Neural cell (in vitro differentiated cells): ENCODE results near the gene DAGLA. TPM values are rescaled to one million over a fixed set of nuclear protein-coding genes. Genes with fewer than 3 reads are reported as not detected.

Source experiments
- H2AFZ ChIP-seq: fragments of 200-600, 300-800 bp; sonication (generic), shearing (Covaris generic); 2 replicates; pipeline ENCODE4 v1.6.0; 2014; ENCODE audit warnings: low read depth, mild to moderate bottlenecking, antibody characterized with exemption, low read length, moderate library complexity
- H3F3A ChIP-seq: fragments of 200-600 bp; shearing (Covaris generic); 2 replicates; pipeline ENCODE4 v1.6.1; 2016; ENCODE audit warnings: mild to moderate bottlenecking, moderate library complexity, mixed read lengths, antibody characterized with exemption, low read length; ENCODE audit not compliant: insufficient read depth, poor library complexity, severe bottlenecking
- H3K27ac ChIP-seq: fragments of 200-600, 300-800 bp; sonication (generic), shearing (Covaris generic); 2 replicates; pipeline ENCODE4 v1.5.1; 2014; ENCODE audit warnings: mild to moderate bottlenecking, low read length, moderate library complexity
- H3K27me3 ChIP-seq: fragments of 300-800, 200-600 bp; sonication (generic), shearing (Covaris generic); 2 replicates; pipeline ENCODE4 v1.6.0; 2014; ENCODE audit warnings: mild to moderate bottlenecking, low read depth, low read length, moderate library complexity; ENCODE audit not compliant: insufficient read depth
- H3K36me3 ChIP-seq: fragments of 300-800, 200-600 bp; sonication (generic), shearing (Covaris generic); 2 replicates; pipeline ENCODE4 v1.5.1; 2014; ENCODE audit warnings: mild to moderate bottlenecking, antibody characterized with exemption, low read length, moderate library complexity; ENCODE audit not compliant: insufficient read depth
- H3K4me2 ChIP-seq: fragments of 300-800, 200-600 bp; sonication (generic), shearing (Covaris generic); 2 replicates; pipeline ENCODE4 v1.6.0; 2014; ENCODE audit warnings: mild to moderate bottlenecking, low read length
- H3K4me3 ChIP-seq: fragments of 300-800, 200-600 bp; sonication (generic), shearing (Covaris generic); 2 replicates; pipeline ENCODE4 v1.5.1; 2014; ENCODE audit warnings: mild to moderate bottlenecking, low read length, moderate library complexity
- H3K79me2 ChIP-seq: fragments of 200-600 bp; shearing (Covaris generic); replicated peaks from 2 replicates; pipeline ENCODE4 v1.6.0; 2014; ENCODE audit warnings: mild to moderate bottlenecking, low read length, moderate library complexity; ENCODE audit not compliant: insufficient read depth
- H3K9ac ChIP-seq: fragments of 300-800, 200-600 bp; sonication (generic), shearing (Covaris generic); 2 replicates; pipeline ENCODE4 v1.6.1; 2016; ENCODE audit warnings: mild to moderate bottlenecking, low read length, mixed read lengths
- H3K9me2 ChIP-seq: fragments of 200-600 bp; shearing (Covaris generic); 2 replicates; pipeline ENCODE4 v1.6.1; 2016; ENCODE audit warnings: mild to moderate bottlenecking, low read length, mixed read lengths; ENCODE audit not compliant: insufficient read depth
- H3K9me3 ChIP-seq: fragments of 200-600, 300-800 bp; sonication (generic), shearing (Covaris generic); 2 replicates; pipeline ENCODE4 v1.6.1; 2016; ENCODE audit warnings: mild to moderate bottlenecking, mixed run types, low read length, moderate library complexity, mixed read lengths
- H4K20me1 ChIP-seq: fragments of 200-600 bp; shearing (Covaris generic); 2 replicates; pipeline ENCODE4 v1.6.1; 2016; ENCODE audit warnings: mild to moderate bottlenecking, mixed run types; ENCODE audit not compliant: insufficient read depth
- CTCF ChIP-seq: fragments of 450-650 bp; IDR thresholded peaks from 2 replicates; pipeline ENCODE4 v1.5.1; 2014; ENCODE audit warnings: antibody characterized with exemption, mild to moderate bottlenecking, moderate library complexity; ENCODE audit not compliant: poor library complexity, severe bottlenecking
- EP300 ChIP-seq: fragments of 450-650 bp; conservative IDR thresholded peaks from 2 replicates; pipeline ENCODE4 v1.6.1; 2014; ENCODE audit warnings: antibody characterized with exemption, mild to moderate bottlenecking, moderate library complexity; ENCODE audit not compliant: poor library complexity, severe bottlenecking
- EZH2 ChIP-seq: fragments of 200-600, 300-800 bp; shearing (Covaris generic), sonication (generic); IDR thresholded peaks from 2 replicates; pipeline ENCODE4 v1.6.1; 2014; ENCODE audit warnings: antibody characterized with exemption, low read length, borderline replicate concordance, mild to moderate bottlenecking; ENCODE audit not compliant: insufficient read depth, poor library complexity, severe bottlenecking
- MXI1 ChIP-seq: fragments of 450-650 bp; conservative IDR thresholded peaks from 2 replicates; pipeline ENCODE4 v1.6.1; 2014; ENCODE audit warnings: antibody characterized with exemption, mild to moderate bottlenecking; ENCODE audit not compliant: poor library complexity, severe bottlenecking
- POLR2AphosphoS5 ChIP-seq: IDR thresholded peaks from 2 replicates; pipeline ENCODE4 v1.6.1; 2012
- RAD21 ChIP-seq: fragments of 450-650 bp; conservative IDR thresholded peaks from 2 replicates; pipeline ENCODE4 v1.6.1; 2014; ENCODE audit warnings: antibody characterized with exemption, mild to moderate bottlenecking, moderate library complexity
- REST ChIP-seq: IDR thresholded peaks from 2 replicates; pipeline ENCODE4 v1.6.1; 2012; ENCODE audit warnings: borderline replicate concordance
- SMC3 ChIP-seq: fragments of 450-650 bp; conservative IDR thresholded peaks from 2 replicates; pipeline ENCODE4 v1.6.1; 2014; ENCODE audit warnings: antibody characterized with exemption, mild to moderate bottlenecking, moderate library complexity; ENCODE audit not compliant: poor library complexity
- TAF1 ChIP-seq: IDR thresholded peaks from 2 replicates; pipeline ENCODE4 v1.6.1; 2012; ENCODE audit warnings: low read depth
- polyA plus RNA-seq: library from polyadenylated mRNA; depleted of rRNA; stranded (reverse); fragments of >200 nt; gene quantifications from 2 replicates; pipeline ENCODE4 v1.2.3, GENCODE V29; 2014

The DAGLA gene
- polyA plus RNA-seq, 1 donor from 2014 or later: 4.5 TPM

GRCh38 chr11:61737636-61738386 is 57.6 kb downstream of the DAGLA start:
- Histone ChIP-seq H3F3A (no peaks in the 10 kb centered on the region), H3K9me3 (no peaks in the 10 kb centered on the region), H3K36me3 (no peaks in the 10 kb centered on the region), H4K20me1 (no peaks in the 10 kb centered on the region), H3K4me3 (no peak overlapping the region), H3K27me3 (no peaks in the 10 kb centered on the region), H3K9ac (no peak overlapping the region), H3K27ac (no peak overlapping the region), H3K9me2 (no peaks in the 10 kb centered on the region), H3K4me2 (no peak overlapping the region), H3K79me2 (no peaks in the 10 kb centered on the region), H2AFZ (no peak overlapping the region)
- TF ChIP-seq EP300: no peak
- no peak for TF ChIP-seq EZH2
- TF ChIP-seq RAD21: no peak
- no peak for TF ChIP-seq REST
- no peak for TF ChIP-seq MXI1
- no peak for TF ChIP-seq TAF1
- no peak for TF ChIP-seq SMC3
- TF ChIP-seq CTCF: no peak
- TF ChIP-seq POLR2AphosphoS5: no peak

GRCh38 chr11:61738776-61739175 is 58.6 kb downstream of the DAGLA start:
- Histone ChIP-seq H3F3A (no peaks in the 10 kb centered on the region), H3K9ac (no peak overlapping the region), H3K36me3 (no peaks in the 10 kb centered on the region)

More at GRCh38 chr11:61738776-61739175, 58.6 kb downstream of the DAGLA start:
- Histone ChIP-seq H3K4me3 (no peak overlapping the region), H4K20me1 (no peaks in the 10 kb centered on the region), H3K9me3 (no peaks in the 10 kb centered on the region), H3K79me2 (no peaks in the 10 kb centered on the region), H2AFZ (no peak overlapping the region), H3K4me2 (no peak overlapping the region), H3K27ac (no peak overlapping the region), H3K27me3 (no peaks in the 10 kb centered on the region), H3K9me2 (no peaks in the 10 kb centered on the region)
- no peak for TF ChIP-seq MXI1
